Breast epithelium (tissue), 3 donors: ENCODE data around the gene ZNF319.

Source experiments
- POLR2A ChIP-seq: fragments of 450-650 bp; IDR thresholded peaks from one replicate; pipeline ENCODE4 v1.6.1; 2016; ENCODE audit warnings: antibody characterized with exemption, mild to moderate bottlenecking, moderate library complexity
- TF ChIP-seq, protein P1 (sequence below), 3 donors: fragments of 450-650 bp; IDR thresholded peaks; one replicate each; pipeline ENCODE4 v1.5.1; 2016 to 2017; ENCODE audit warnings: antibody characterized with exemption in 3 of 3, mild to moderate bottlenecking in 3 of 3, moderate library complexity in 3 of 3

- no peak for TF ChIP-seq POLR2A
- TF ChIP-seq, protein P1, sequence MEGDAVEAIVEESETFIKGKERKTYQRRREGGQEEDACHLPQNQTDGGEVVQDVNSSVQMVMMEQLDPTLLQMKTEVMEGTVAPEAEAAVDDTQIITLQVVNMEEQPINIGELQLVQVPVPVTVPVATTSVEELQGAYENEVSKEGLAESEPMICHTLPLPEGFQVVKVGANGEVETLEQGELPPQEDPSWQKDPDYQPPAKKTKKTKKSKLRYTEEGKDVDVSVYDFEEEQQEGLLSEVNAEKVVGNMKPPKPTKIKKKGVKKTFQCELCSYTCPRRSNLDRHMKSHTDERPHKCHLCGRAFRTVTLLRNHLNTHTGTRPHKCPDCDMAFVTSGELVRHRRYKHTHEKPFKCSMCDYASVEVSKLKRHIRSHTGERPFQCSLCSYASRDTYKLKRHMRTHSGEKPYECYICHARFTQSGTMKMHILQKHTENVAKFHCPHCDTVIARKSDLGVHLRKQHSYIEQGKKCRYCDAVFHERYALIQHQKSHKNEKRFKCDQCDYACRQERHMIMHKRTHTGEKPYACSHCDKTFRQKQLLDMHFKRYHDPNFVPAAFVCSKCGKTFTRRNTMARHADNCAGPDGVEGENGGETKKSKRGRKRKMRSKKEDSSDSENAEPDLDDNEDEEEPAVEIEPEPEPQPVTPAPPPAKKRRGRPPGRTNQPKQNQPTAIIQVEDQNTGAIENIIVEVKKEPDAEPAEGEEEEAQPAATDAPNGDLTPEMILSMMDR (IDR thresholded peaks at IDR 0.05): no peak
These were observed 38.9 kb downstream of the ZNF319 start for GRCh38 chr16:57961538-57961937.
